K562 (cell line): Measurements from ENCODE around the gene SH3YL1. TPM values are rescaled to one million over a fixed set of nuclear protein-coding genes. Genes with fewer than 3 reads are reported as not detected.

Experiments
- CUX1 ChIP-seq: fragments of 200-800 bp; sonication (Bioruptor generic); IDR thresholded peaks from 2 replicates; pipeline ENCODE4 v1.6.1; 2016; ENCODE audit warnings: missing genetic modification characterization, missing compliant biosample characterization
- polyA plus RNA-seq, 8 experiments: library from polyadenylated mRNA; depleted of rRNA in 4 of 8; stranded (reverse) in 5 of 8; unstranded in 3 of 8; fragments of >200 nt; fragmentation: Nextera tagmentation in 2 of 8; fragmentation: Illumina TruSeq in 1 of 8; extraction: Ambion mirVana in 2 of 8; extraction: Trizol in 1 of 8; gene quantifications; 2 replicates each; pipeline versions ENCODE4 v1.2.1 to v1.2.3, GENCODE V29; 2011 to 2014; ENCODE audit warnings: inconsistent platforms in 1 of 8, missing spikeins in 1 of 8
- total RNA-seq, 7 experiments: library from RNA; depleted of rRNA in 6 of 7; stranded (reverse); fragments of >200 nt in 6 of 7; fragmentation: Illumina TruSeq in 2 of 7; extraction: Trizol in 2 of 7; gene quantifications; 2 replicates each; pipeline versions ENCODE4 v1.2.1 to v1.2.3, GENCODE V29; 2011 to 2021; ENCODE audit warnings: low replicate concordance in 1 of 7
- TF ChIP-seq, protein P1 (sequence below): fragments of 450-650 bp; IDR thresholded peaks from 2 replicates; pipeline ENCODE4 v1.6.1; 2017; ENCODE audit warnings: antibody characterized with exemption, mild to moderate bottlenecking

Gene SH3YL1
- total and polyA plus RNA-seq, 9 of the 15 experiments (the other 6 are each of a cell fraction or from before 2014, with no cell fraction given) = 3.9 to 7.8 (median 5.3) TPM

GRCh38 chr2:286035-286434 lies 22.2 kb upstream of the SH3YL1 start (continued):
- TF ChIP-seq CUX1 (CRISPR knock-in tag) = no peak
- TF ChIP-seq, protein P1, sequence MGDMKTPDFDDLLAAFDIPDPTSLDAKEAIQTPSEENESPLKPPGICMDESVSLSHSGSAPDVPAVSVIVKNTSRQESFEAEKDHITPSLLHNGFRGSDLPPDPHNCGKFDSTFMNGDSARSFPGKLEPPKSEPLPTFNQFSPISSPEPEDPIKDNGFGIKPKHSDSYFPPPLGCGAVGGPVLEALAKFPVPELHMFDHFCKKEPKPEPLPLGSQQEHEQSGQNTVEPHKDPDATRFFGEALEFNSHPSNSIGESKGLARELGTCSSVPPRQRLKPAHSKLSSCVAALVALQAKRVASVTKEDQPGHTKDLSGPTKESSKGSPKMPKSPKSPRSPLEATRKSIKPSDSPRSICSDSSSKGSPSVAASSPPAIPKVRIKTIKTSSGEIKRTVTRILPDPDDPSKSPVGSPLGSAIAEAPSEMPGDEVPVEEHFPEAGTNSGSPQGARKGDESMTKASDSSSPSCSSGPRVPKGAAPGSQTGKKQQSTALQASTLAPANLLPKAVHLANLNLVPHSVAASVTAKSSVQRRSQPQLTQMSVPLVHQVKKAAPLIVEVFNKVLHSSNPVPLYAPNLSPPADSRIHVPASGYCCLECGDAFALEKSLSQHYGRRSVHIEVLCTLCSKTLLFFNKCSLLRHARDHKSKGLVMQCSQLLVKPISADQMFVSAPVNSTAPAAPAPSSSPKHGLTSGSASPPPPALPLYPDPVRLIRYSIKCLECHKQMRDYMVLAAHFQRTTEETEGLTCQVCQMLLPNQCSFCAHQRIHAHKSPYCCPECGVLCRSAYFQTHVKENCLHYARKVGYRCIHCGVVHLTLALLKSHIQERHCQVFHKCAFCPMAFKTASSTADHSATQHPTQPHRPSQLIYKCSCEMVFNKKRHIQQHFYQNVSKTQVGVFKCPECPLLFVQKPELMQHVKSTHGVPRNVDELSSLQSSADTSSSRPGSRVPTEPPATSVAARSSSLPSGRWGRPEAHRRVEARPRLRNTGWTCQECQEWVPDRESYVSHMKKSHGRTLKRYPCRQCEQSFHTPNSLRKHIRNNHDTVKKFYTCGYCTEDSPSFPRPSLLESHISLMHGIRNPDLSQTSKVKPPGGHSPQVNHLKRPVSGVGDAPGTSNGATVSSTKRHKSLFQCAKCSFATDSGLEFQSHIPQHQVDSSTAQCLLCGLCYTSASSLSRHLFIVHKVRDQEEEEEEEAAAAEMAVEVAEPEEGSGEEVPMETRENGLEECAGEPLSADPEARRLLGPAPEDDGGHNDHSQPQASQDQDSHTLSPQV = no peak
